ENCODE measurements around the gene TSC22D4.
"Not testable (repeated sequence)": the region's sequence is repeated elsewhere in the genome, so short reads cannot be mapped to it uniquely, and the experiment has no call there.

Gene TSC22D4

GRCh38 chr7:100456562-100456961, 22.5 kb downstream of the TSC22D4 start:
- H3K9me3 ChIP-seq (ENCODE audit: insufficient read depth, low read depth, low read length), result no peaks in the 10 kb centered on the region
- no peaks in the 10 kb centered on the region for H3K36me3 ChIP-seq (ENCODE audit: control insufficient read depth in 1 of 2, insufficient read depth in 2 of 2, low read length in 2 of 2)
- H2BK120ac ChIP-seq (ENCODE audit: insufficient read depth, low read length, poor library complexity), result no peak overlapping the region
- H3K27ac ChIP-seq (ENCODE audit: low read depth, low read length), result no peak overlapping the region
- H4K12ac ChIP-seq (ENCODE audit: low read depth, low read length), result no peak overlapping the region
- no peak overlapping the region for H2AFZ ChIP-seq (ENCODE audit: insufficient read depth, low read length, poor library complexity)
- H3K23ac ChIP-seq (ENCODE audit: low read length), result no peak overlapping the region
- H3K4me1 ChIP-seq (ENCODE audit: control insufficient read depth in 1 of 2, insufficient read depth in 2 of 2, low read length in 2 of 2), result no peaks in the 10 kb centered on the region
- H3K79me2 ChIP-seq (ENCODE audit: control insufficient read depth, insufficient read depth, low read length, poor library complexity), result no peaks in the 10 kb centered on the region
- no peak overlapping the region for H4K91ac ChIP-seq (ENCODE audit: low read depth, low read length)
- H3K27me3 ChIP-seq (ENCODE audit: insufficient read depth, low read length), result no peaks in the 10 kb centered on the region
- no peak overlapping the region for H3K9ac ChIP-seq (ENCODE audit: low read length)
- no peaks in the 10 kb centered on the region for H3K79me1 ChIP-seq (ENCODE audit: low read length)
- 100% methylated on average over 2 of the region's 14 CpGs for WGBS (ENCODE audit: extremely low coverage, insufficient coverage, insufficient read length)
- no peak overlapping the region for H3K18ac ChIP-seq (ENCODE audit: low read length)
- no peak for DNase-seq
- H3K14ac ChIP-seq (ENCODE audit: low read length), result no peak overlapping the region
- no peak overlapping the region for H2BK12ac ChIP-seq (ENCODE audit: low read length)
- H3K4me2 ChIP-seq (ENCODE audit: low read length), result no peak overlapping the region
- no peak overlapping the region for H4K8ac ChIP-seq (ENCODE audit: low read depth, low read length)
- H2AK5ac ChIP-seq (ENCODE audit: low read length), result no peak overlapping the region
- no peak overlapping the region for H2BK5ac ChIP-seq (ENCODE audit: low read depth, low read length, poor library complexity)
- H3K4me3 ChIP-seq (ENCODE audit: low read depth, low read length), result no peak overlapping the region
- no peak overlapping the region for H3K4ac ChIP-seq (ENCODE audit: low read depth, low read length)

GRCh38 chr7:100455206-100455605, 23.8 kb downstream of the TSC22D4 start:
- Histone ChIP-seq H4K91ac (ENCODE audit: low read depth, low read length) (no peak overlapping the region), H2BK5ac (ENCODE audit: low read depth, low read length, poor library complexity) (no peak overlapping the region), H2AK5ac (ENCODE audit: low read length) (no peak overlapping the region), H2BK120ac (ENCODE audit: insufficient read depth, low read length, poor library complexity) (no peak overlapping the region), H3K79me1 (ENCODE audit: low read length) (peaks cover 5% of the 10 kb centered on the region), H3K23ac (ENCODE audit: low read length) (no peak overlapping the region), H3K79me2 (ENCODE audit: control insufficient read depth, insufficient read depth, low read length, poor library complexity) (peaks cover 3% of the 10 kb centered on the region), H3K9ac (ENCODE audit: low read length) (no peak overlapping the region), H3K18ac (ENCODE audit: low read length) (no peak overlapping the region), H3K14ac (ENCODE audit: low read length) (no peak overlapping the region), H2BK12ac (ENCODE audit: low read length) (no peak overlapping the region), H3K4me1 (ENCODE audit: control insufficient read depth in 1 of 2, insufficient read depth in 2 of 2, low read length in 2 of 2) (no peaks in the 10 kb centered on the region), H3K9me3 (ENCODE audit: insufficient read depth, low read depth, low read length) (no peaks in the 10 kb centered on the region), H4K12ac (ENCODE audit: low read depth, low read length) (no peak overlapping the region), H3K4me3 (ENCODE audit: low read depth, low read length) (no peak overlapping the region), H3K27me3 (ENCODE audit: insufficient read depth, low read length) (no peaks in the 10 kb centered on the region), H3K36me3 (ENCODE audit: control insufficient read depth in 1 of 2, insufficient read depth in 2 of 2, low read length in 2 of 2) (no peaks in the 10 kb centered on the region), H3K4ac (ENCODE audit: low read depth, low read length) (no peak overlapping the region), H4K8ac (ENCODE audit: low read depth, low read length) (no peak overlapping the region), H3K4me2 (ENCODE audit: low read length) (no peak overlapping the region), H3K27ac (ENCODE audit: low read depth, low read length) (no peak overlapping the region), H2AFZ (ENCODE audit: insufficient read depth, low read length, poor library complexity) (no peak overlapping the region)
- DNase-seq, result no peak
- no CpG with 5 or more reads among the region's 3 CpGs for WGBS (ENCODE audit: extremely low coverage, insufficient coverage, insufficient read length)

GRCh38 chr7:100453854-100454253, 25.2 kb downstream of the TSC22D4 start:
- not testable (repeated sequence) for H3K27me3 ChIP-seq (ENCODE audit: insufficient read depth, low read length); H2BK12ac ChIP-seq (ENCODE audit: low read length); H3K9me3 ChIP-seq (ENCODE audit: insufficient read depth, low read depth, low read length); H2BK120ac ChIP-seq (ENCODE audit: insufficient read depth, low read length, poor library complexity); H3K4ac ChIP-seq (ENCODE audit: low read depth, low read length); H4K91ac ChIP-seq (ENCODE audit: low read depth, low read length); H3K23ac ChIP-seq (ENCODE audit: low read length); H3K9ac ChIP-seq (ENCODE audit: low read length); H3K4me1 ChIP-seq (ENCODE audit: control insufficient read depth in 1 of 2, insufficient read depth in 2 of 2, low read length in 2 of 2); H3K79me2 ChIP-seq (ENCODE audit: control insufficient read depth, insufficient read depth, low read length, poor library complexity); DNase-seq; H2BK5ac ChIP-seq (ENCODE audit: low read depth, low read length, poor library complexity); H3K27ac ChIP-seq (ENCODE audit: low read depth, low read length); H3K18ac ChIP-seq (ENCODE audit: low read length); H2AK5ac ChIP-seq (ENCODE audit: low read length); H4K8ac ChIP-seq (ENCODE audit: low read depth, low read length); H3K4me3 ChIP-seq (ENCODE audit: low read depth, low read length); H3K36me3 ChIP-seq (ENCODE audit: control insufficient read depth in 1 of 2, insufficient read depth in 2 of 2, low read length in 2 of 2); H3K4me2 ChIP-seq (ENCODE audit: low read length); H3K79me1 ChIP-seq (ENCODE audit: low read length); H4K12ac ChIP-seq (ENCODE audit: low read depth, low read length); H3K14ac ChIP-seq (ENCODE audit: low read length); H2AFZ ChIP-seq (ENCODE audit: insufficient read depth, low read length, poor library complexity)
- no CpG with 5 or more reads among the region's 8 CpGs for WGBS (ENCODE audit: extremely low coverage, insufficient coverage, insufficient read length)

- H3K4me2 ChIP-seq (ENCODE audit: low read length), result no peak overlapping the region
- no peaks in the 10 kb centered on the region for H3K36me3 ChIP-seq (ENCODE audit: control insufficient read depth in 1 of 2, insufficient read depth in 2 of 2, low read length in 2 of 2)
- no peak for DNase-seq
- H4K12ac ChIP-seq (ENCODE audit: low read depth, low read length), result no peak overlapping the region
- peaks cover 3% of the 10 kb centered on the region for H3K79me2 ChIP-seq (ENCODE audit: control insufficient read depth, insufficient read depth, low read length, poor library complexity)
- H3K79me1 ChIP-seq (ENCODE audit: low read length), result peaks cover 5% of the 10 kb centered on the region
- H3K27ac ChIP-seq (ENCODE audit: low read depth, low read length), result no peak overlapping the region
- H2BK12ac ChIP-seq (ENCODE audit: low read length), result no peak overlapping the region
- no peak overlapping the region for H3K4ac ChIP-seq (ENCODE audit: low read depth, low read length)
- H3K4me1 ChIP-seq (ENCODE audit: control insufficient read depth in 1 of 2, insufficient read depth in 2 of 2, low read length in 2 of 2), result no peaks in the 10 kb centered on the region
- H2AFZ ChIP-seq (ENCODE audit: insufficient read depth, low read length, poor library complexity), result no peak overlapping the region
- H4K8ac ChIP-seq (ENCODE audit: low read depth, low read length), result no peak overlapping the region
- H2AK5ac ChIP-seq (ENCODE audit: low read length), result no peak overlapping the region
- no peaks in the 10 kb centered on the region for H3K27me3 ChIP-seq (ENCODE audit: insufficient read depth, low read length)
- H2BK5ac ChIP-seq (ENCODE audit: low read depth, low read length, poor library complexity), result no peak overlapping the region
- no peaks in the 10 kb centered on the region for H3K9me3 ChIP-seq (ENCODE audit: insufficient read depth, low read depth, low read length)
- no peak overlapping the region for H2BK120ac ChIP-seq (ENCODE audit: insufficient read depth, low read length, poor library complexity)
- WGBS (ENCODE audit: extremely low coverage, insufficient coverage, insufficient read length), result no CpG with 5 or more reads among the region's 3 CpGs
- H3K14ac ChIP-seq (ENCODE audit: low read length), result no peak overlapping the region
- no peak overlapping the region for H3K9ac ChIP-seq (ENCODE audit: low read length)
- H3K4me3 ChIP-seq (ENCODE audit: low read depth, low read length), result no peak overlapping the region
- H4K91ac ChIP-seq (ENCODE audit: low read depth, low read length), result no peak overlapping the region
- no peak overlapping the region for H3K23ac ChIP-seq (ENCODE audit: low read length)
- H3K18ac ChIP-seq (ENCODE audit: low read length), result no peak overlapping the region
These were observed 26.5 kb downstream of the TSC22D4 start for GRCh38 chr7:100452513-100452912.
